Measurements from ENCODE around the gene MARK2. TPM values are rescaled to one million over a fixed set of nuclear protein-coding genes. Genes with fewer than 3 reads are reported as not detected.

MARK2 gene
- total RNA-seq, 1 donor from 2014 or later: 32.4 TPM

GRCh38 chr11:63940786-63941185, 101.9 kb downstream of the MARK2 start:
- no peak for DNase-seq (ENCODE audit: low spot score)

GRCh38 chr11:63941901-63942300, 103.0 kb downstream of the MARK2 start:
- intact Hi-C loops (cut with DNase I): no loop called here
- no peak for DNase-seq (ENCODE audit: low spot score)

More at GRCh38 chr11:63940786-63941185, 101.9 kb downstream of the MARK2 start:
- intact Hi-C loops (cut with DNase I): no loop called here

- no peak for DNase-seq (ENCODE audit: low spot score)
- intact Hi-C loops (cut with DNase I): no loop called here
These were observed 103.9 kb downstream of the MARK2 start for GRCh38 chr11:63942803-63943202.

GRCh38 chr11:63944987-63945386, 106.1 kb downstream of the MARK2 start:
- no peak for DNase-seq (ENCODE audit: low spot score)
- intact Hi-C loops (cut with DNase I): loop anchor here (1.0 kb wide), 1 partner anchor 108 kb away; no protein-coding TSS in a partner anchor

- intact Hi-C loops (cut with DNase I): loop anchor here (1.0 kb wide), 1 partner anchor 108 kb away; no protein-coding TSS in a partner anchor
- no peak for DNase-seq (ENCODE audit: low spot score)
These were observed 106.7 kb downstream of the MARK2 start for GRCh38 chr11:63945477-63946163.

GRCh38 chr11:63951779-63952536, 113.0 kb downstream of the MARK2 start:
- intact Hi-C loops (cut with DNase I): no loop called here
- no peak for DNase-seq (ENCODE audit: low spot score)

- intact Hi-C loops (cut with DNase I): no loop called here
- no peak for DNase-seq (ENCODE audit: low spot score)
These were observed 113.7 kb downstream of the MARK2 start for GRCh38 chr11:63952570-63952969.

GRCh38 chr11:63958008-63958407, 119.1 kb downstream of the MARK2 start:
- intact Hi-C loops (cut with DNase I): no loop called here
- no peak for DNase-seq (ENCODE audit: low spot score)

Other genes with a start within 250 kb of the MARK2 start
- 109 TPM for gene PLAAT3, start 224.7 kb upstream of the MARK2 start, total RNA-seq
- 15.1 TPM for gene ATL3, start 167.7 kb upstream of the MARK2 start, total RNA-seq
- gene RTN3, start 157.6 kb upstream of the MARK2 start, total RNA-seq: 69.6 TPM
- gene ZFTA, start 70.3 kb upstream of the MARK2 start, total RNA-seq: 14.3 TPM
- gene SPINDOC, start 25.7 kb upstream of the MARK2 start, total RNA-seq: 14.0 TPM
- 4.8 TPM for gene RCOR2, start 78.1 kb downstream of the MARK2 start, total RNA-seq
- gene NAA40, start 99.9 kb downstream of the MARK2 start, total RNA-seq: 19.2 TPM
- gene COX8A, start 135.5 kb downstream of the MARK2 start, total RNA-seq: 877 TPM
- gene OTUB1, start 147.3 kb downstream of the MARK2 start, total RNA-seq: 48.1 TPM
- 1.2 TPM for gene FLRT1, start 196.8 kb downstream of the MARK2 start, total RNA-seq